H9 (cell line): ENCODE measurements around the gene LCE6A. TPM values are rescaled to one million over a fixed set of nuclear protein-coding genes. Genes with fewer than 3 reads are reported as not detected.

Experiments used
- DNase-seq: peaks from one replicate; pipeline ENCODE4 v3.0.0-alpha.2; 2017
- H2AFZ ChIP-seq: one replicate; pipeline ENCODE4 v1.6.1; 2013; ENCODE audit warnings: mild to moderate bottlenecking, low read length, control low read depth, moderate library complexity
- H2AK5ac ChIP-seq: 2 replicates; pipeline ENCODE4 v1.6.1; 2013; ENCODE audit warnings: low read length, control low read depth, mixed read lengths; ENCODE audit not compliant: insufficient read length
- H2BK120ac ChIP-seq: one replicate; pipeline ENCODE4 v1.6.1; 2013; ENCODE audit warnings: low read depth, mild to moderate bottlenecking, low read length, control low read depth, inconsistent platforms; ENCODE audit not compliant: poor library complexity, severe bottlenecking
- H2BK12ac ChIP-seq: 2 replicates; pipeline ENCODE4 v1.6.1; 2013; ENCODE audit warnings: low read length, control low read depth, mixed read lengths, low read depth; ENCODE audit not compliant: insufficient read length
- H2BK15ac ChIP-seq: 2 replicates; pipeline ENCODE4 v1.6.1; 2013; ENCODE audit warnings: low read depth, low read length, control low read depth
- H2BK20ac ChIP-seq: one replicate; pipeline ENCODE4 v1.6.1; 2013; ENCODE audit warnings: low read depth, mild to moderate bottlenecking, low read length, control low read depth, inconsistent platforms; ENCODE audit not compliant: poor library complexity, severe bottlenecking
- H2BK5ac ChIP-seq: 2 replicates; pipeline ENCODE4 v1.6.1; 2013; ENCODE audit warnings: low read length, control low read depth, mixed read lengths; ENCODE audit not compliant: insufficient read length
- H3K14ac ChIP-seq: 2 replicates; pipeline ENCODE4 v1.6.1; 2013; ENCODE audit warnings: low read length, control low read depth; ENCODE audit not compliant: insufficient read depth
- H3K18ac ChIP-seq: 2 replicates; pipeline ENCODE4 v1.6.1; 2013; ENCODE audit warnings: low read depth, mild to moderate bottlenecking, mixed read lengths, low read length, control low read depth; ENCODE audit not compliant: insufficient read length
- H3K23ac ChIP-seq: 2 replicates; pipeline ENCODE4 v1.6.1; 2013; ENCODE audit warnings: low read length, control low read depth, mixed read lengths, low read depth; ENCODE audit not compliant: insufficient read length
- H3K23me2 ChIP-seq: 2 replicates; pipeline ENCODE4 v1.6.1; 2013; ENCODE audit warnings: low read depth, mild to moderate bottlenecking, mixed read lengths, low read length, control low read depth; ENCODE audit not compliant: insufficient read length, poor library complexity, severe bottlenecking
- H3K27ac ChIP-seq: 2 replicates; pipeline ENCODE4 v1.5.1; 2013; ENCODE audit warnings: low read length, control low read depth, mixed read lengths, low read depth; ENCODE audit not compliant: insufficient read length
- H3K27me3 ChIP-seq: 2 replicates; pipeline ENCODE4 v1.6.1; 2013; ENCODE audit warnings: low read length, control low read depth, inconsistent platforms; ENCODE audit not compliant: insufficient read depth
- H3K4ac ChIP-seq: 2 replicates; pipeline ENCODE4 v1.6.1; 2013; ENCODE audit warnings: low read depth, mild to moderate bottlenecking, control low read depth, inconsistent platforms, low read length, moderate library complexity
- H3K4me1 ChIP-seq: 2 replicates; pipeline ENCODE4 v1.6.1; 2013; ENCODE audit warnings: low read length, control low read depth, inconsistent platforms; ENCODE audit not compliant: insufficient read depth
- H3K4me2 ChIP-seq: 2 replicates; pipeline ENCODE4 v1.6.1; 2013; ENCODE audit warnings: low read length, control low read depth, mixed read lengths; ENCODE audit not compliant: insufficient read length, insufficient read depth
- H3K56ac ChIP-seq: 2 replicates; pipeline ENCODE4 v1.6.1; 2013; ENCODE audit warnings: low read depth, mild to moderate bottlenecking, mixed read lengths, low read length, control low read depth; ENCODE audit not compliant: insufficient read length
- H3K79me1 ChIP-seq: 2 replicates; pipeline ENCODE4 v1.6.1; 2013; ENCODE audit warnings: low read depth, mild to moderate bottlenecking, moderate library complexity, low read length, control low read depth, inconsistent platforms; ENCODE audit not compliant: insufficient read depth, poor library complexity, severe bottlenecking
- H3K79me2 ChIP-seq: 2 replicates; pipeline ENCODE4 v1.6.1; 2013; ENCODE audit warnings: low read length, control low read depth, inconsistent platforms; ENCODE audit not compliant: insufficient read depth
- H3K9ac ChIP-seq: 2 replicates; pipeline ENCODE4 v1.6.1; 2013; ENCODE audit warnings: low read length, control low read depth, mixed read lengths; ENCODE audit not compliant: insufficient read length; ENCODE audit errors: extremely low read depth
- H3K9me3 ChIP-seq: one replicate; pipeline ENCODE4 v1.6.1; 2013; ENCODE audit warnings: low read depth, low read length, inconsistent platforms; ENCODE audit not compliant: control insufficient read depth
- H3T11ph ChIP-seq: one replicate; pipeline ENCODE4 v1.6.1; 2013; ENCODE audit warnings: mild to moderate bottlenecking, low read length, control low read depth, inconsistent platforms
- H4K20me1 ChIP-seq: one replicate; pipeline ENCODE4 v1.6.1; 2013; ENCODE audit not compliant: control insufficient read depth, insufficient read length, insufficient read depth
- H4K5ac ChIP-seq: 2 replicates; pipeline ENCODE4 v1.6.1; 2013; ENCODE audit warnings: low read depth, mild to moderate bottlenecking, mixed read lengths, low read length, control low read depth; ENCODE audit not compliant: insufficient read length
- H4K8ac ChIP-seq: replicated peaks from 2 replicates; pipeline ENCODE4 v1.6.1; 2013; ENCODE audit warnings: low read length, control low read depth, mixed read lengths, low read depth; ENCODE audit not compliant: insufficient read length
- H4K91ac ChIP-seq: 2 replicates; pipeline ENCODE4 v1.6.1; 2013; ENCODE audit warnings: low read depth, mild to moderate bottlenecking, moderate library complexity, mixed read lengths, low read length, control low read depth; ENCODE audit not compliant: insufficient read length
- H3K27ac Mint-ChIP-seq, 3 experiments: 2 replicates in 2 of 3; 3 replicates in 1 of 3; pipeline ENCODE4 v1.8.0; 2020 to 2021; ENCODE audit warnings: mixed read lengths in 3 of 3, mild to moderate bottlenecking in 1 of 3, moderate library complexity in 1 of 3
- H3K27me3 Mint-ChIP-seq: 2 replicates; pipeline ENCODE4 v1.8.0; 2021; ENCODE audit warnings: low read depth, mild to moderate bottlenecking, moderate library complexity, mixed read lengths
- H3K36me3 Mint-ChIP-seq, 3 experiments: 2 replicates in 2 of 3; 3 replicates in 1 of 3; pipeline ENCODE4 v1.8.0; 2020 to 2021; ENCODE audit warnings: low read depth in 3 of 3, mixed read lengths in 3 of 3; ENCODE audit not compliant: insufficient read depth in 1 of 3
- H3K4me1 Mint-ChIP-seq, 2 experiments: 2 replicates each; pipeline ENCODE4 v1.8.0; 2020; ENCODE audit warnings: mixed read lengths in 2 of 2
- H3K4me3 Mint-ChIP-seq, 2 experiments: 2 replicates in 1 of 2; 3 replicates in 1 of 2; pipeline ENCODE4 v1.8.0; 2020 to 2021; ENCODE audit warnings: mild to moderate bottlenecking in 2 of 2, mixed read lengths in 2 of 2, moderate library complexity in 1 of 2
- H3K9me3 Mint-ChIP-seq, 2 experiments: 2 replicates in 1 of 2; 3 replicates in 1 of 2; pipeline ENCODE4 v1.8.0; 2020; ENCODE audit warnings: mild to moderate bottlenecking in 2 of 2, mixed read lengths in 2 of 2, moderate library complexity in 1 of 2
- CTCF ChIP-seq: fragments of 200-600 bp; sonication (generic); conservative IDR thresholded peaks from 3 replicates; pipeline ENCODE4 v1.8.0; 2021; ENCODE audit warnings: antibody characterized with exemption, mild to moderate bottlenecking
- WGBS: extraction: QIAGEN DNeasy Blood & Tissue Kit; methylation state at CpG from one replicate; pipeline ENCODE4 v1.1.7; 2013; ENCODE audit warnings: missing lambda C conversion rate, low lambda C conversion rate, mixed read lengths; ENCODE audit not compliant: insufficient read length; ENCODE audit errors: extremely low coverage; 5-methylcytosine and 5-hydroxymethylcytosine counted together
- total RNA-seq: library from RNA; stranded (reverse); gene quantifications from 2 replicates; pipeline ENCODE4 v1.2.1, GENCODE V29; 2021

LCE6A gene
- total RNA-seq, 1 experiment from 2014 or later = not detected

GRCh38 chr1:152827173-152827572 lies 15.5 kb upstream of the LCE6A start, which contains the start of gene LCE1A:
LCE1A (plus strand) TSS chr1:152827473; CDS start chr1:152827473, 0 bp downstream.
- no peak within 1 kb of the TSS for H2BK5ac ChIP-seq
- no peak within 1 kb of the TSS for H2AK5ac ChIP-seq
- H3K23me2 ChIP-seq = no peaks in the 10 kb centered on the region
- no peak within 1 kb of the TSS for H3K4me3 Mint-ChIP-seq
- H3K18ac ChIP-seq = no peak within 1 kb of the TSS
- peaks cover 80 to 88% of the 10 kb centered on the region in 2 experiments for H3K9me3 Mint-ChIP-seq
- no peak within 1 kb of the TSS for H3K23ac ChIP-seq
- H2BK120ac ChIP-seq = no peak within 1 kb of the TSS
- H4K5ac ChIP-seq = no peak within 1 kb of the TSS
- H2BK15ac ChIP-seq = no peak within 1 kb of the TSS
- H4K8ac ChIP-seq = no peak within 1 kb of the TSS
- no peak within 1 kb of the TSS for H2BK12ac ChIP-seq
- no peaks in the 10 kb centered on the region; the same call in none of the 2 replicates for H3K27me3 Mint-ChIP-seq
- H3K9me3 ChIP-seq = peaks cover 44% of the 10 kb centered on the region
- no peak within 1 kb of the TSS for H3K9ac ChIP-seq
- H3K27ac ChIP-seq = no peak within 1 kb of the TSS
- H4K91ac ChIP-seq = no peak within 1 kb of the TSS
- WGBS = no CpG with 5 or more reads among the region's 2 CpGs
- no peak within 1 kb of the TSS for H2BK20ac ChIP-seq
- TF ChIP-seq CTCF = no peak
- H3K4ac ChIP-seq = no peak within 1 kb of the TSS
- no peak within 1 kb of the TSS for H3K27ac Mint-ChIP-seq
- no peak within 1 kb of the TSS for H2AFZ ChIP-seq
- H3T11ph ChIP-seq = no peak within 1 kb of the TSS
- peaks cover 0 to 21% (median 3%) of the 10 kb centered on the region in 3 experiments; a peak in 5 of 7 replicates for H3K36me3 Mint-ChIP-seq
- H3K14ac ChIP-seq = no peak within 1 kb of the TSS
- H3K79me2 ChIP-seq = no peaks in the 10 kb centered on the region
- H3K56ac ChIP-seq = no peak within 1 kb of the TSS
- no peaks in the 10 kb centered on the region for H3K79me1 ChIP-seq
- H3K4me2 ChIP-seq = no peak within 1 kb of the TSS
- no peaks in the 10 kb centered on the region for H3K27me3 ChIP-seq
- H3K4me1 Mint-ChIP-seq = no peaks in the 10 kb centered on the region
- no peak for DNase-seq
- H3K4me1 ChIP-seq = no peaks in the 10 kb centered on the region
- H4K20me1 ChIP-seq = no peaks in the 10 kb centered on the region
